ENCODE measurements around the gene SIK2.

SIK2 gene

GRCh38 chr11:111582881-111583280, 19.4 kb upstream of the SIK2 start:
- no peak for DNase-seq

GRCh38 chr11:111585371-111585770, 16.9 kb upstream of the SIK2 start:
- DNase-seq, result no peak

GRCh38 chr11:111586388-111586831, 15.8 kb upstream of the SIK2 start:
- DNase-seq, result no peak

- DNase-seq, result no peak
Measured at GRCh38 chr11:111589114-111589513, 13.1 kb upstream of the SIK2 start.

- no peak for DNase-seq
Measured at GRCh38 chr11:111589886-111590499, 12.3 kb upstream of the SIK2 start.

- DNase-seq, result no peak
Measured at GRCh38 chr11:111591187-111591960, 10.9 kb upstream of the SIK2 start.

GRCh38 chr11:111592491-111592890, 9.8 kb upstream of the SIK2 start:
- no peak for DNase-seq

- no peak for DNase-seq
Measured at GRCh38 chr11:111596319-111596718, 5.9 kb upstream of the SIK2 start.

GRCh38 chr11:111598148-111598547, 4.1 kb upstream of the SIK2 start:
- no peak for DNase-seq

GRCh38 chr11:111598559-111598958, 3.7 kb upstream of the SIK2 start:
- no peak for DNase-seq

- DNase-seq, result no peak
Measured at GRCh38 chr11:111601636-111601978, 642 bp upstream of the SIK2 start.

GRCh38 chr11:111602865-111603610, 789 bp downstream of the SIK2 start:
- no peak for DNase-seq

GRCh38 chr11:111603611-111604130, 1.4 kb downstream of the SIK2 start:
- no peak for DNase-seq

- DNase-seq, result no peak
Measured at GRCh38 chr11:111604392-111605009, 2.3 kb downstream of the SIK2 start.

GRCh38 chr11:111605681-111606080, 3.4 kb downstream of the SIK2 start:
- DNase-seq, result no peak

GRCh38 chr11:111606986-111607385, 4.7 kb downstream of the SIK2 start:
- no peak for DNase-seq

- no peak for DNase-seq
Measured at GRCh38 chr11:111607751-111608150, 5.5 kb downstream of the SIK2 start.

- DNase-seq, result no peak
Measured at GRCh38 chr11:111612224-111612623, 10.0 kb downstream of the SIK2 start.

- DNase-seq, result no peak
Measured at GRCh38 chr11:111617286-111617685, 15.0 kb downstream of the SIK2 start.

- no peak for DNase-seq
Measured at GRCh38 chr11:111620518-111620917, 18.3 kb downstream of the SIK2 start.

- no peak for DNase-seq
Measured at GRCh38 chr11:111623527-111624030, 21.3 kb downstream of the SIK2 start.

- DNase-seq, result no peak
Measured at GRCh38 chr11:111624608-111625007, 22.4 kb downstream of the SIK2 start.

GRCh38 chr11:111627591-111627990, 25.3 kb downstream of the SIK2 start:
- DNase-seq, result no peak

All from amniotic stem cell (primary cell).